NCI-H2196 (cell line): ENCODE measurements around the gene ADAMTS12.

Experiments used
- DNase-seq: peaks from one replicate; lab custom pipeline; 2025; ENCODE audit not compliant: unreplicated experiment; lab: John Stamatoyannopoulos, UW

The ADAMTS12 gene

GRCh38 chr5:33843579-33843978, 48.2 kb downstream of the ADAMTS12 start:
- no peak for DNase-seq

GRCh38 chr5:33842456-33842855, 49.3 kb downstream of the ADAMTS12 start:
- no peak for DNase-seq

GRCh38 chr5:33841891-33842290, 49.9 kb downstream of the ADAMTS12 start:
- no peak for DNase-seq

- no peak for DNase-seq
Measured at GRCh38 chr5:33840927-33841547, 50.8 kb downstream of the ADAMTS12 start.

GRCh38 chr5:33837301-33837700, 54.5 kb downstream of the ADAMTS12 start:
- no peak for DNase-seq

GRCh38 chr5:33834334-33834733, 57.5 kb downstream of the ADAMTS12 start:
- no peak for DNase-seq

- DNase-seq: no peak
Measured at GRCh38 chr5:33833237-33833575, 58.6 kb downstream of the ADAMTS12 start.

GRCh38 chr5:33832404-33833236, 59.2 kb downstream of the ADAMTS12 start:
- no peak for DNase-seq

GRCh38 chr5:33831041-33831440, 60.7 kb downstream of the ADAMTS12 start:
- DNase-seq: no peak

GRCh38 chr5:33829430-33829829, 62.4 kb downstream of the ADAMTS12 start:
- no peak for DNase-seq

GRCh38 chr5:33828626-33829308, 63.0 kb downstream of the ADAMTS12 start:
- DNase-seq: no peak

- no peak for DNase-seq
Measured at GRCh38 chr5:33827885-33828284, 63.9 kb downstream of the ADAMTS12 start.

GRCh38 chr5:33827018-33827707, 64.6 kb downstream of the ADAMTS12 start:
- DNase-seq: no peak

GRCh38 chr5:33824516-33825195, 67.1 kb downstream of the ADAMTS12 start:
- DNase-seq: no peak

- DNase-seq: no peak
Measured at GRCh38 chr5:33817301-33817700, 74.5 kb downstream of the ADAMTS12 start.

- no peak for DNase-seq
Measured at GRCh38 chr5:33816791-33817190, 75.0 kb downstream of the ADAMTS12 start.

- no peak for DNase-seq
Measured at GRCh38 chr5:33812746-33813145, 79.0 kb downstream of the ADAMTS12 start.

- no peak for DNase-seq
Measured at GRCh38 chr5:33810491-33811120, 81.2 kb downstream of the ADAMTS12 start.

- DNase-seq: no peak
Measured at GRCh38 chr5:33809936-33810335, 81.9 kb downstream of the ADAMTS12 start.

GRCh38 chr5:33808699-33809098, 83.1 kb downstream of the ADAMTS12 start:
- DNase-seq: no peak
